HG03108 (cell line): ENCODE results near the gene CDK15.
"Not testable (repeated sequence)": the region's sequence is repeated elsewhere in the genome, so short reads cannot be mapped to it uniquely, and the experiment has no call there.

Source experiments
- ATAC-seq: cut with Tn5 transposase; IDR thresholded peaks from one replicate; pipeline ENCODE4 v1.9.1; 2021; ENCODE audit warnings: moderate library complexity; ENCODE audit not compliant: unreplicated experiment

CDK15 gene

DNA sequence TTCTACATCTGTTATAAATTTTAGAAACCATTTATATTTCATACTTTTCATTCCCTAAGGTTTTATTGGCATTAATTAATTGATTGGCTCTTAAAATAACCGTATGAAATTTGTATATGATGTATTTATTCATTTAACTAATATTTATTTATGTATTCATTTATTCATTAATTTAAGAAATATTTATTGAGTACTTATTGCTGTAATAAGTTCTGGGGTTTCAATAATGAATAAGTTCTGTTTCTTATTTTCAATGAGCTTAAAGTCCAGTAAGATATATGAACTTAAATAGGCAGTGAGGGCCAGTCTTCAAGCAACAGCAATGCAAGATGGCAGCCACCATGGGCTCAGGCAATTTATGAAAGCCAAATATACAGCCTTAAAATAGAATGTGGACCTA lies 17.9 kb downstream of the CDK15 start:
- ATAC-seq, result no peak

DNA sequence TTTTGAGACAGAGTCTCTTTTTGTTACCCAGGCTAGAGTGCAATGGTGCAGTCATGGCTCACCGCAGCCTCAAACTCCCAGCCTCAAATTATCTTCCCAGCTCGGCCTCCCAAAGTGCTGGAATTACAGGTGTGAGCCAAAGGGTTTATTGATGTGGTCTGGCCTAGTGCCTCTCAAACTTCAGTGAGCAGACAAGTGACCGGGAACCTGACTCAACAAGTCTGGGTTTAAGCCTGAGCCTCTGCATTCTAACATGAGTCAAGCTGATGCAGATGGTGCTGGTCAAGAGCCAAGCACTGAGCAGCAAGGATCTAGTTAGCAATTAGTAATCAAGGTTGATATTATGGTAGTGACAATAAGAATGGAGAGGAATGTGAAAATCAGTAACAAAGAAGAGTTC lies 21.3 kb downstream of the CDK15 start:
- no peak for ATAC-seq

GRCh38 chr2:201828220-201828619 lies 21.9 kb downstream of the CDK15 start:
- ATAC-seq, result no peak

DNA sequence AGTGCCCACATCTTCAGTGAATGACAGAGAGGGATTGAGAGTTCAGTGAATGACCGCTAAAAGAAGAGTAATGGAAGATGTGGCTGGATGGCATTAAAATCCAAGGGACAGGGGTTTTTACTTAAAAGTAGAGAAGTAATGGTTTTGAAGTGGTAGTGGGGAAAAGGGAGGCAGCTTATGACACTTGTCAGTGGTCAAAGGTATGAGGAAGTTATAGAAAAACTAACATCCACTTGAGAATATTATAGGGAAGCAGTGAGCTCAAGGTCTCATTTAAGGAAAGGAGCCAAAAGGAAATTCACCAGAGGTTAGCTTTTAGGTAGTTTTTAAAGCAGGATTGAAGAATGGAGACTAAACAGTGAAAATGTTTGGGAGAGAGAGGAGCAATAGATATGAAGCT lies 24.3 kb downstream of the CDK15 start:
- ATAC-seq, result no peak

DNA sequence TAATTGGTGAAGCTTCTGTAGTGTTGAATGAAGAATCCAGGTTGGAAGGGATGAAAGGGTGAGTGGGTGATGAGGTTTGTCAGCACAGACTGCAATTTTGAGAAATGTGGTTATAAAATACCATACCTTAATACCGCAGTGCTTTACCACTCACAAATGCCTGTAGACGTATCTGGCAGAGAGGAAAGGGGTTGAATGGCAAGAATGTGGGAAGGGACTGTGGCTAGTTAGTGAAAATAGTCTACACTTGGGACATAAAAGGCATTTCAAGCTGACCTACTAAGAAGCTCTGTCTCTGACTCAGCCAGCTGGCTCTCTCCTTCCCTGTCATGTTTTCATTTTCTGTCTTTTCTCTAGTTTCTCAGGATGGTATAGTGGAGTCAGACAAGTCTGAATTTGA lies 25.1 kb downstream of the CDK15 start:
- ATAC-seq, result no peak

- ATAC-seq, result no peak
These were observed 27.4 kb downstream of the CDK15 start for GRCh38 chr2:201833781-201834180.

DNA sequence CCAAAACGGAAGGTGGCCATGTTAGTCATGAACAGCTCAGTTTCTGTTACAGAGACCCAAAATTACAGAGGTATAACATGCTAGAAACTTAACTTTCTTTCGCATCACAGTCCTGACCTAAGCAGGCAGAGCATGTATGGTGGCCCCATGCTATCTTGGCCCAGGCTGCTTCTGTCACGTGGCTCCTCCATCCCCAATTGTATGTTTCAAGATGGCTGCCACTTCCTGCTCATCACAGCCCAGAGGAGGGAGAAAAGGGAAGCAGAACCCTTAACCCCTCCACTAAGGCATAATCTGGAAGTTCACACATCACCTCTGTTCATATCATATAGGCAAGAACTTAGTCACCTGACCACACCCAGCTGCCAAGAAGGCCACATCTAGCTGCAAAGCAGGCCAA lies 28.7 kb downstream of the CDK15 start:
- ATAC-seq, result no peak

GRCh38 chr2:201837391-201837790 lies 31.1 kb downstream of the CDK15 start:
- ATAC-seq, result no peak

GRCh38 chr2:201837824-201838431 lies 31.6 kb downstream of the CDK15 start:
- ATAC-seq, result no peak

DNA sequence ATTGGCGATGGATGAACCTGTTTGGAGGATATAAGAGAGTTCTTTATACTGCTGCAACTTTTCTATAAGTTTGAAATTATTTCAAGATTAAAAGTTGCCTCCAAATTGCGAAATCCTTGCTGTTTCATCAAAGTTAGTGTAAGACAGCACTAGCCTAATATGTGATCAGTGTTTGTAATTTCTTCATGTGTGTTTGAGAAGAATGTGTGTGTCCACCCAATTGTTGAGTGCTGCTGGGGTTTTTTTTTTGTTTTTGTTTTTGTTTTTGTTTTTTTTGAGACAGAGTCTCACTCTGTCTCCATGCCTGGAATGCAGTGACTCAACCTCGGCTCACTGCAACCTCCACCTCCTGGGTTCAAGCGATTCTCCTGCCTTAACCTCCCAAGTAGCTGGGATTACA lies 33.4 kb downstream of the CDK15 start:
- no peak for ATAC-seq

GRCh38 chr2:201840726-201841125 lies 34.4 kb downstream of the CDK15 start:
- no peak for ATAC-seq

GRCh38 chr2:201842131-201842860 lies 36.0 kb downstream of the CDK15 start:
- ATAC-seq, result no peak

DNA sequence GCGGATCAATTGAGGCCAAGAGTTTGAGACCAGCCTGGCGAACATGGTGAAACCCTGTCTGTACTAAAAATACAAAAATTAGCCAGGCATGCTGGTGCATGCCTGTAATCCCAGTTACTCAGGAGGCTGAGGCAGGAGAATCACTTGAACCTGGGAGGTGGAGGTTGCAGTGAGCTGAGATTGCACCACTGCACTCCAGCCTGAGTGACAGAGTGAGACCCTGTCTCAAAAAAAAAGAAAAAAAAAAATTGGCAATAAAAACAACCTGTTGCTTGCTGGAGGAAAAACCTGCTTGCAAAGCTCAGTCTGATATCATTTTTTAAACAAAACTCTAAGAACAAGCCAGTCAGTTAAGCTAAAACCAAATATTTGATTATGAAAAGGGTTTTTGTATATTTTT lies 38.6 kb downstream of the CDK15 start:
- ATAC-seq, result not testable (repeated sequence)

- ATAC-seq, result no peak
These were observed 41.1 kb downstream of the CDK15 start for GRCh38 chr2:201847481-201847880.

DNA sequence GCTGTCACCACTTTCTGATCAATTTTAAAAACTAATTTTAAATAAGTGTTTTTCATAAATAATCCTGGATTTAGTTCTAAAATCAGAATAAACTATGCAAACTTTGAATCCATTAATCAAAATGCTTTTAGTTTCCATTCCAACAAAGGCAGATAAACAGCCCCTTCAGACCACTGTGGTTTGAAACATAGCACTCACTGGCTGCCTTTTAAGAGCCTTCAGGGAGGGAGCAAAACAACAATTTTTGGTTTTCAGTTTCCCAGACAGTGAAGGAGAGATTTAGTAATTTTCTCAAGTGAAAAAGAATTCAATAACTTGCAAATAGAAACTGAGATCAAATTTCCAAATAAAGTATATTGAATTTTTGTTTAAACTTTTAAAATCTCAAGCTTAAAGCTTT lies 46.1 kb downstream of the CDK15 start:
- no peak for ATAC-seq

GRCh38 chr2:201852878-201853415 lies 46.6 kb downstream of the CDK15 start:
- no peak for ATAC-seq

- ATAC-seq, result no peak
These were observed 48.0 kb downstream of the CDK15 start for GRCh38 chr2:201854221-201854801.

GRCh38 chr2:201854841-201855240 lies 48.5 kb downstream of the CDK15 start:
- ATAC-seq, result no peak

DNA sequence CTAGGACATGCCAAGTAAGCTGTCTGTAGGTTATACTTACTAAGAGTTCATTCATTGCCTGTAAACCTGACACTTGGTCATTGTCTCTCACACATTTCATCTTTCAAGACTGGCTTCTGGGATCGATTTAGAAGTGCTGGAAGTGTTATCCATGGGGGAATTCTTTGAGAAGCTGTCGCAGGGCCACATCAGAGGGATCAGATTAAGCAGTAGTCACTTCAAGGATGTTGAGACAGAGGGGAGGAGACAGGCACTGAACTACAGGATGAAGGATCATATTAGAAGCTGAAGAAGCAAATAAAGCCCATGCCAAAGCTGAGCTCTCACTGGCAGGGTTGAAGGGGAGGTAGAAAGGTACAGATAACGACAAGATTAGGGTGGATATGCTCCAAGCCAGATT lies 49.0 kb downstream of the CDK15 start:
- ATAC-seq, result no peak

- ATAC-seq, result no peak
These were observed 51.0 kb downstream of the CDK15 start for GRCh38 chr2:201857326-201857725.

- ATAC-seq, result no peak
These were observed 52.2 kb downstream of the CDK15 start for GRCh38 chr2:201858281-201859184.
